ENCODE results near the gene GMPR2. TPM values are rescaled to one million over a fixed set of nuclear protein-coding genes. Genes with fewer than 3 reads are reported as not detected.

The GMPR2 gene
- total and polyA plus RNA-seq, 2 of the 13 experiments (the other 11 are each of a cell fraction or from before 2014, with no cell fraction given): 210 to 273 TPM

GRCh38 chr14:24187539-24187915 lies 45.2 kb upstream of the GMPR2 start:
- Histone ChIP-seq H3K9ac (ENCODE audit: insufficient read depth, low read depth, low read length) (peak overlapping the region; percentile 84), H3K27ac (ENCODE audit: extremely low read length, insufficient read depth, low read length) (no peak overlapping the region)
- POLR2A ChIA-PET: interaction anchor here (0.8 to 6.4 kb wide), 15 partner anchors 8 to 126 kb away, joined by 3 to 65 read pairs (median 19); partner anchors contain the start of genes CHMP4A, DCAF11, DHRS1 and EMC9
- no peak for TF ChIP-seq HES4 (CRISPR knock-in tag; IDR thresholded peaks at IDR 0.05; ENCODE audit: borderline replicate concordance)
- TF ChIP-seq CERS6 (CRISPR knock-in tag; IDR thresholded peaks at IDR 0.05): peak; percentile 43; the same call in 1 of the 2 replicates
- TF ChIP-seq AGO2 (optimal IDR thresholded peaks at IDR 0.05; ENCODE audit: low read depth, low read length): no peak
- TF ChIP-seq HNRNPH1 (optimal IDR thresholded peaks at IDR 0.05; ENCODE audit: low read depth, low read length): no peak
- no peak for TF ChIP-seq DNMT3B (CRISPR knock-in tag; conservative IDR thresholded peaks at IDR 0.05)
- no peak for TF ChIP-seq MAFF (IDR thresholded peaks at IDR 0.05; ENCODE audit: low read depth, low read length)
- TF ChIP-seq GPN1 (CRISPR knock-in tag; IDR thresholded peaks at IDR 0.05; ENCODE audit: borderline replicate concordance): 0 out of 2 replicates have a peak, but pooled peaks have one; percentile 69
- no peak for TF ChIP-seq IRF9 (CRISPR knock-in tag; IDR thresholded peaks at IDR 0.05; ENCODE audit: borderline replicate concordance)
- no peak for TF ChIP-seq ZNF44 (CRISPR knock-in tag; IDR thresholded peaks at IDR 0.05)
- 0 out of 2 replicates have a peak, but pooled peaks have one; percentile 2 for TF ChIP-seq ZNF790 (CRISPR knock-in tag; IDR thresholded peaks at IDR 0.05; ENCODE audit: borderline replicate concordance)
- no peak for TF ChIP-seq TFE3 (CRISPR knock-in tag; IDR thresholded peaks at IDR 0.05)
- TF ChIP-seq BCL6 (CRISPR knock-in tag; IDR thresholded peaks at IDR 0.05): no peak
- peak; percentile 28; the same call in 1 of the 2 replicates for TF ChIP-seq MTERF4 (CRISPR knock-in tag; IDR thresholded peaks at IDR 0.05)
- TF ChIP-seq ETV6 (CRISPR knock-in tag; conservative IDR thresholded peaks at IDR 0.05): no peak
- TF ChIP-seq ZNF431 (CRISPR knock-in tag; IDR thresholded peaks at IDR 0.05; ENCODE audit: borderline replicate concordance, low read depth): no peak
- TF ChIP-seq ONECUT2 (CRISPR knock-in tag; IDR thresholded peaks at IDR 0.05): no peak
- no peak for TF ChIP-seq PAF1 (CRISPR knock-in tag; IDR thresholded peaks at IDR 0.05)
- TF ChIP-seq ZBTB1 (CRISPR knock-in tag; IDR thresholded peaks at IDR 0.05; ENCODE audit: borderline replicate concordance): no peak
- TF ChIP-seq HNF1B (CRISPR knock-in tag; IDR thresholded peaks at IDR 0.05): no peak
- no peak for TF ChIP-seq TCF7 (IDR thresholded peaks at IDR 0.05; ENCODE audit: low read depth)
- TF ChIP-seq KMT2B (CRISPR knock-in tag; IDR thresholded peaks at IDR 0.05): no peak

More at GRCh38 chr14:24187539-24187915, 45.2 kb upstream of the GMPR2 start:
- FAIRE-seq (no peak), ATAC-seq (no peak), DNase-seq (ENCODE audit: low spot score) (no peak)
- peaks cover 63 to 73% of the 10 kb centered on the region in 2 experiments for H3K36me3 ChIP-seq (replicated peaks in 1 of 2; ENCODE audit: control insufficient read depth in 1 of 2, insufficient read depth in 2 of 2, low read length in 2 of 2)
- peaks cover 34% of the 10 kb centered on the region for H3K4me1 ChIP-seq (ENCODE audit: insufficient read depth, low read length)
- in situ Hi-C loops (cut with HindIII; ENCODE audit: extremely low pct_ligation_motif_present, low pct_unique_long_range_greater_than_20kb) (no loop called here), intact Hi-C loops (cut with micrococcal nuclease; ENCODE audit: unreplicated experiment) (no loop called here)
- peak overlapping the region; percentile 70 to 92 (median 77) for H3K4me3 ChIP-seq (replicated peaks in 1 of 3; ENCODE audit: insufficient read depth in 1 of 3, low read depth in 2 of 3, low read length in 3 of 3)
- no peaks in the 10 kb centered on the region for H3K27me3 ChIP-seq (ENCODE audit: control insufficient read depth in 1 of 2, insufficient read depth in 2 of 2, low read length in 2 of 2)
- peak overlapping the region; percentile 96 for H3K4me2 ChIP-seq (ENCODE audit: low read depth, low read length)
- no peak overlapping the region for H2AFZ ChIP-seq (ENCODE audit: low read length)
- WGBS (ENCODE audit: low lambda C conversion rate): 77% methylated on average over 2 of the region's 2 CpGs
- H3K79me2 ChIP-seq (ENCODE audit: insufficient read depth, low read length): peaks cover 19% of the 10 kb centered on the region
- CTCF ChIA-PET (ENCODE audit: low intra/inter-chr PET ratio, low total read pairs): no interaction called here
- H4K20me1 ChIP-seq (ENCODE audit: insufficient read depth, low read length): no peaks in the 10 kb centered on the region
- no TSS peak for BruUV-seq (replicated peaks)
- H3K9me3 ChIP-seq (ENCODE audit: low read length): no peaks in the 10 kb centered on the region
